A673 (cell line): ENCODE measurements around the gene FHIT. TPM values are rescaled to one million over a fixed set of nuclear protein-coding genes. Genes with fewer than 3 reads are reported as not detected.

Experiments used
- BruUV-seq: library from RNA; stranded (reverse); fragments of 400-500 nt; replicated peaks from 2 replicates; lab custom pipeline; 2021; lab: Mats Ljungman, UMichigan
- CTCF ChIA-PET: fragments of 300-600 bp; sonication (Branson Sonifier 250); formaldehyde crosslinking; loops from one replicate; lab custom pipeline; 2022; ENCODE audit warnings: antibody characterized with exemption; lab: Charles Lee
- POLR2A ChIA-PET: fragments of 300-600 bp; sonication (Branson Sonifier 250); formaldehyde crosslinking; loops from one replicate; lab custom pipeline; 2022; ENCODE audit warnings: antibody characterized with exemption; ENCODE audit not compliant: low non-redundant PET; lab: Charles Lee
- DNase-seq: peaks from one replicate; pipeline ENCODE4 v3.0.0-alpha.2; 2015; ENCODE audit warnings: low spot score
- H3K27ac ChIP-seq: fragments of 200-600 bp; sonication (generic); 2 replicates; pipeline ENCODE4 v1.5.1; 2016; ENCODE audit warnings: mixed run types, low read depth, mild to moderate bottlenecking, mixed read lengths, antibody characterized with exemption, low read length; ENCODE audit not compliant: poor library complexity, severe bottlenecking
- H3K27me3 ChIP-seq: fragments of 200-600 bp; sonication (generic); replicated peaks from 2 replicates; pipeline ENCODE4 v1.6.1; 2017; ENCODE audit warnings: mixed run types, low read depth, mild to moderate bottlenecking, mixed read lengths, antibody characterized with exemption, low read length; ENCODE audit not compliant: insufficient read depth, poor library complexity
- H3K36me3 ChIP-seq: fragments of 200-600 bp; sonication (generic); 2 replicates; pipeline ENCODE4 v1.6.1; 2016; ENCODE audit warnings: mixed run types, mild to moderate bottlenecking, mixed read lengths, antibody characterized with exemption, low read length; ENCODE audit not compliant: insufficient read depth, poor library complexity, severe bottlenecking
- H3K4me1 ChIP-seq: fragments of 200-600 bp; sonication (generic); 2 replicates; pipeline ENCODE4 v1.6.1; 2017; ENCODE audit warnings: mixed run types, mild to moderate bottlenecking, mixed read lengths, antibody characterized with exemption, low read length; ENCODE audit not compliant: insufficient read depth, poor library complexity, severe bottlenecking
- H3K4me3 ChIP-seq: fragments of 200-600 bp; sonication (generic); 2 replicates; pipeline ENCODE4 v1.5.1; 2016; ENCODE audit warnings: low read depth, mixed run types, mild to moderate bottlenecking, mixed read lengths, low read length; ENCODE audit not compliant: poor library complexity, severe bottlenecking
- H3K9me3 ChIP-seq: fragments of 200-600 bp; sonication (generic); 2 replicates; pipeline ENCODE4 v1.6.1; 2016; ENCODE audit warnings: mixed run types, low read depth, mild to moderate bottlenecking, mixed read lengths, antibody characterized with exemption, low read length; ENCODE audit not compliant: poor library complexity, severe bottlenecking
- CTCF ChIP-seq: fragments of 300-800, 200-600 bp; sonication (generic); conservative IDR thresholded peaks from 2 replicates; pipeline ENCODE4 v1.5.1; 2017; ENCODE audit warnings: low read depth, mild to moderate bottlenecking, antibody characterized with exemption, low read length, moderate library complexity, mixed read lengths
- EZH2 ChIP-seq: fragments of 200-600 bp; sonication (generic); IDR thresholded peaks from 2 replicates; pipeline ENCODE4 v1.6.1; 2017; ENCODE audit warnings: borderline replicate concordance, low read depth, mild to moderate bottlenecking, mixed read lengths, antibody characterized with exemption, low read length; ENCODE audit not compliant: poor library complexity, severe bottlenecking
- intact Hi-C: fragments of 100-400 bp; cut with micrococcal nuclease; formaldehyde crosslinking; loops from one replicate; pipeline ENCODE4 v1.10.0; 2022; ENCODE audit not compliant: unreplicated experiment
- total RNA-seq: library from RNA; stranded (reverse); gene quantifications from 2 replicates; pipeline ENCODE4 v1.2.3, GENCODE V29; 2021

FHIT gene
- total RNA-seq, 1 experiment from 2014 or later, result not detected

GRCh38 chr3:60552581-60552980 lies 698.7 kb downstream of the FHIT start:
- H3K4me3 ChIP-seq, result no peak overlapping the region
- BruUV-seq, result no TSS peak
- intact Hi-C loops, result no loop called here
- H3K9me3 ChIP-seq, result no peaks in the 10 kb centered on the region
- H3K36me3 ChIP-seq, result no peaks in the 10 kb centered on the region
- DNase-seq, result no peak
- ChIA-PET CTCF (no interaction called here), POLR2A (no interaction called here)
- no peak for TF ChIP-seq CTCF
- TF ChIP-seq EZH2, result no peak
- no peak overlapping the region for H3K27ac ChIP-seq
- H3K4me1 ChIP-seq, result no peaks in the 10 kb centered on the region
- no peaks in the 10 kb centered on the region for H3K27me3 ChIP-seq

DNA sequence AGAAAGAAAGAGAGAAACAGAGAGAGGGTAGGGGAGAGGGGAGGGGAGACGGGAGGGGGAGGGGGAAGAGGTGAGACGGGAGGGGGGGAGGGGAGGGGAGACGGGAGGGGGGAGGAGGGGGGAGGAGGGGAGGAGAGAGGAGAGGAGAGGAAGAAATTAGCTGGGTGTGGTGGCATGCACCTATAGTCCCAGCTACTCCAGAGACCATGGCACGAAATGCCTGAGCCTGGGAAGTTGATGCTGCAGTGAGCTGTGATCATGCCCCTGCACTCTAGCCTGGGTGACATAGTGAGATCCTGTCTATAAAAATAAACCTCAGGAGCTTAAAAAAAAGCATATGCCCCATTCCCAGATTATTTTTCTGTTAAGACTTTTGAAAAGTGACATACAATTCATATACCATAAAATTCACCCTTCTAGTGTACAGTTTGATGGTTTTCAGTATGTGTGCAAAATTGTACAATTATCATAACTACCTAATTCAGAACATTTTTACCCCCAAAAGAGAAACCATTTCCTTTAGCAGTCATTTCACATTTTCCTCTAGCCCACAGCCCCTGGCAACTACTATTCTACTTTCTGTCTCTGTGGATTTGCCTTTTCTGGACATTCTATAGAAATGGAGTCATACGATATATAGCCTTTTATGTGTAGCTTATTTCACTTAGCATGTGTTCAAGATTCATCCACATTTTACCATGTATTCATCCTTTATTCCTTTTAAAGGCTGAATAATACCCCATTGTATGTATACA lies 699.6 kb downstream of the FHIT start:
- Histone ChIP-seq H3K27ac (no peak overlapping the region), H3K36me3 (no peaks in the 10 kb centered on the region), H3K27me3 (no peaks in the 10 kb centered on the region), H3K4me3 (no peak overlapping the region), H3K4me1 (no peaks in the 10 kb centered on the region), H3K9me3 (no peaks in the 10 kb centered on the region)
- intact Hi-C loops, result no loop called here
- BruUV-seq, result no TSS peak
- ChIA-PET CTCF (no interaction called here), POLR2A (no interaction called here)
- DNase-seq, result no peak
- TF ChIP-seq EZH2, result no peak
- TF ChIP-seq CTCF, result no peak

DNA sequence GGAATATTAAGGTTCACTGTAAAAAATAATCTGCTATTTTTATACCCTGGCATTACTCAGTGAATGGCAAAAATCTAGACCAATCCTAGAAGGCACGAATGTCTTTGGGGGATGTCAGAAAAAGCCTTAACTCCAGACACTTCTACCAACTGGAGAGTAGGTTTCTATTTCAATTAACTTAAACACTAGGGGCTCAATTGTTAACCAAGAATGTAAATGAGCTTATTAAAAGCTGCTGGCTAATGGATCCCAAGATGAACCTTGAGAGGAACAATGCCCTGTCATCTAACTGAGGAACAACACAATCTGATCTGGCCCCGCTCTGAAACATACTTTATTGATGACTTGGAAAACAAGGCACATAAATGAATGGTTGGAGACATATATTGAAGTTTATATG lies 701.4 kb downstream of the FHIT start:
- intact Hi-C loops, result no loop called here
- ChIA-PET CTCF (no interaction called here), POLR2A (no interaction called here)
- H3K9me3 ChIP-seq, result no peaks in the 10 kb centered on the region
- no TSS peak for BruUV-seq
- H3K27me3 ChIP-seq, result no peaks in the 10 kb centered on the region
- no peak overlapping the region for H3K27ac ChIP-seq
- TF ChIP-seq EZH2, result no peak
- TF ChIP-seq CTCF, result no peak
- H3K4me1 ChIP-seq, result no peaks in the 10 kb centered on the region
- DNase-seq, result no peak
- no peaks in the 10 kb centered on the region for H3K36me3 ChIP-seq
- H3K4me3 ChIP-seq, result no peak overlapping the region
